ENCODE measurements around the gene EVC2. TPM values are rescaled to one million over a fixed set of nuclear protein-coding genes. Genes with fewer than 3 reads are reported as not detected.
"Not testable (repeated sequence)": the region's sequence is repeated elsewhere in the genome, so short reads cannot be mapped to it uniquely, and the experiment has no call there.

EVC2 gene
- total RNA-seq, 1 donor from 2014 or later = 10.1 TPM

DNA sequence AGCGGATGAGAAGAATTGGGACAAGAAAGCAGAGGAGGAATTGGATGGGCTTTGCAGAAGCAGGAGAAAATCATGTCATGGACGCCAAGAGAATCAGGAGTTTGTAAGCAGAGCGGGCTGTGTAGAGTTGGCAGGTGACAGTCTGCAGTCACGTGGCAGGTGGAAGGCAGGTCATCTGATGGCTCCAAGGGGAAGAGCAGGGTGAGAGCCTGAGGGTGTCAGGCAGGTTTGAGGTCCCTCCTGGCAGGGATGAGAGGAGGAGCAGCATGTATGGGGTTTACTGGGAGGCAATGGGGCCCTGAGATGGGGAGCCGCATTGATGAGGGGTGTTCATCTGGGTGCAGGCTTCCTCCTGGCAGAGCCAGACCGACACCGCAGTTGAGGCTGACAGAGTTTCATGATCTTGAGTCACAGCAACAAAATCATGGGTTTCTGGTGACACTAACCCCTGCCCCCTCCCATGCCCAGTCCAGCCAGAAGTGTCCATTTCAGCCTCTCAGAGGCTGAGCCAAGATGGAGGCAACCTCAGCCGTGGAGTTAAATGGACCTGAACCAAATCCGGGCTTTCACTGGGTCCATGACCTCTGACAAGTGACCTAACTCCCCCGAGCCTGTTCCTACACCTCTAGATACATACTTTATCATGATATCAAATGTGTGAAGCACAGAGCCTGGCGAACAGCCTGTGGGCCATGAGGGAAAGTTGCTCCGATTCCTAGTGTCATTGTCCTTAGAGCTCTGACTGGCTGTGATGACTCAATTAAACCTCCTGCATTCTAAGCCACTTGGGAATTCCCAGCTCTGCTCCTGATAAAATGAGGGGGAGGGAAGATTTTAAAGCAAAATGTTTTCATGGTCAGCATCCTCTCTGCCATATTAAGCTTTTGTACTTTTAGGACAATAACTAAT lies 38.7 kb upstream of the EVC2 start:
- DNase-seq (ENCODE audit: low read depth in 2 of 2) = peak; percentile 52 to 70

DNA sequence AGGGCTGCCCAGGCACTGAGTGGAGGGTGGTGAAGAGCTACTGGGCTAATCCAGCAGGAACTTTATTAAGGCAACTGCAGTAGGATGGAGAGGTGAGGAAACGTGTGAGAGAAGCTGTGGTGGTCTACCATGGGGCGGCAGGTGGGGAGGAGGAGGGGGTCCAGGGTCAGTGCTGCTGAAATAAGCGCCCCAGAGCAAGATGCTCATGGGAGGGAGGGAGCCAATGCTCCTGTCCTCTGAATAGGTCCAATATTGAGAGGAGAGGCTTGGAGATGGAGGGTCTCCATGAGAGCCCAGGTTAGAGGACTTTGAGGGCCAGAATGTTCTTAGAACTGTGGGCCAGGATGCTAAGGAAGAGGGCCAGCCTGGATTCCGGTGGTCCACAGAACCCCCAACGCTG lies 37.9 kb upstream of the EVC2 start:
- DNase-seq (ENCODE audit: low read depth in 2 of 2) = no peak

GRCh38 chr4:5742968-5743367 lies 34.6 kb upstream of the EVC2 start:
- DNase-seq (ENCODE audit: low read depth in 2 of 2) = no peak

- no peak for DNase-seq (ENCODE audit: low read depth in 2 of 2)
Measured at GRCh38 chr4:5742388-5742787, 34.0 kb upstream of the EVC2 start.

DNA sequence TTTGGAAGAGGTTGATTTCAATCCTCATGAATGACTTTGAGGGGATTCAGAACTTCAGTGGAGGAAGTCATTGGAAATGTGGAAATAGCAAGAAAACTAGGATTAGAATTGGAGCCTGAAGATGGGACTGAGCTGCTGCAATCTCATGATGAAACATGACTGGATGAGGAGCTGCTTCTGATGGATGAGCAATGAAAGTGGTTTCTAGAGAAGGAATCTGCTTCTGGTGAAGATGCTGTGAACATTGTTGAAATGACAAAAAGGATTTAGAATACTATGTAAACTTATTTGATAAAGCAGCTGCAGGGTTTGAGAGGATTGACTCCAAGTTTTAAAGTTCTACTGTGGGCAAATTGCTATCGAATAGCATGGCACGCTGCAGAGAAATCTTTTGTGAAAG lies 29.7 kb upstream of the EVC2 start:
- no peak for DNase-seq (ENCODE audit: low read depth in 2 of 2)

GRCh38 chr4:5735463-5735862 lies 27.1 kb upstream of the EVC2 start:
- DNase-seq (ENCODE audit: low read depth in 2 of 2) = no peak

DNA sequence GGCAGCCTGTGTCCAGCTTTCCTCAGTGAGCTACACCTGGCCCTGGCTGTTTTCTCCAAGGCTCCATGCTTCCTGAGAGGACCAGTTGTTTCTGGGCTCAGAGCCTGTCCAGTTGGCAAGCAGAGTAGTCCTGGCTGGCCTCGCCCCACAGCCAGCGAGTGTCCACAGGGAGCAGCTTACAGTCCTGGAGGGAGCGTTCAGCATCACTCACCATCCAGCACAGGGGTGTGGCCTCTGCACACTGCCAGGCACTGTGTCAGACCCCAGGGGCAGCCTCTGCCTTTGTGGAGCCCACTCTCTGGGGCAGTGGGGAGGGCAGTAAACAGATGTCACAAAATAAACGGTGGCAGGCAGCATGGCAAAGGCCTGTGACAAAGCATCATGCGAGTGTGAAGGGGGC lies 26.5 kb upstream of the EVC2 start:
- DNase-seq (ENCODE audit: low read depth in 2 of 2) = no peak

- no peak for DNase-seq (ENCODE audit: low read depth in 2 of 2)
Measured at GRCh38 chr4:5732158-5732557, 23.8 kb upstream of the EVC2 start.

- DNase-seq (ENCODE audit: low read depth in 2 of 2) = no peak
Measured at GRCh38 chr4:5730993-5731990, 22.9 kb upstream of the EVC2 start.

DNA sequence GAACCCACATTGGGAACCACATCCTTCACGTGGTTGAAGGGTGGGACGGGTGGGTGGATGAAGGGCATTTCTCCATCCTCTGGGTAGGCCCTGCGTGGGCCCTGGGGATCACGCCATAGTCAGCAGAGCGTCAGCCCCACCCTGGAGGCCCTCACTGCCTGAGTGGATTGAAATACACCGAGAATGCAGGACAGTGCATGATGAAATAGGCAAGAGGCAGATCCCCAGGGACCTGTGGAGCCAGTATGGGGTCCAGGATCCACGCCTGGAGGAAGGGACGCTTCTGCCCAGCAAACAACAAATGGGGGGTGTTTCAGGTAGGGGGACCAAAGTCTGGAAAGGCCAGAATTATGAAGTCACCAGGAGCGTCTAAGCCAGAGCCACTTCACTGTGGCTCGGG lies 22.1 kb upstream of the EVC2 start:
- no peak for DNase-seq (ENCODE audit: low read depth in 2 of 2)

GRCh38 chr4:5728412-5728811 lies 20.1 kb upstream of the EVC2 start:
- DNase-seq (ENCODE audit: low read depth in 2 of 2) = not testable (repeated sequence)

- DNase-seq (ENCODE audit: low read depth in 2 of 2) = no peak
Measured at GRCh38 chr4:5724377-5724776, 16.0 kb upstream of the EVC2 start.

- DNase-seq (ENCODE audit: low read depth in 2 of 2) = no peak
Measured at GRCh38 chr4:5722328-5722727, 14.0 kb upstream of the EVC2 start.

DNA sequence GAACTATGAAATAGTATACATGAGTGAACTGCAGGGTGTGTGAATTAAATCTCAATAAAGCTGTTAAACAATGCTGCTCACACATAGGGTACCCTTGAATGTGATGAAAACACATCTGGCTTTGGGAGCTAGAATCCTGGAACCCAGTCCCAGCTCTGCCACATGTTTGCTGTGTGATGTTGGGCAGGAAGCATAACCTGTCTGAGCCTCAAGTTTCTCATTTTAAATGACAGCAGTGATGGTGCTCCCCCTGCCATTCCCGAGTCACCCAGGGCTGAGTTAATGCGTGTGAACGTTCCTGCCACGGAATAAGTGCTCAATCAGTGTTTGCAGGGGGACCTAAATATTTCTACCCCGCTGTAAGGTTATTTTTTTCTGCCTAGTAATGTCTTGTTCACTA lies 13.6 kb upstream of the EVC2 start:
- no peak for DNase-seq (ENCODE audit: low read depth in 2 of 2)

DNA sequence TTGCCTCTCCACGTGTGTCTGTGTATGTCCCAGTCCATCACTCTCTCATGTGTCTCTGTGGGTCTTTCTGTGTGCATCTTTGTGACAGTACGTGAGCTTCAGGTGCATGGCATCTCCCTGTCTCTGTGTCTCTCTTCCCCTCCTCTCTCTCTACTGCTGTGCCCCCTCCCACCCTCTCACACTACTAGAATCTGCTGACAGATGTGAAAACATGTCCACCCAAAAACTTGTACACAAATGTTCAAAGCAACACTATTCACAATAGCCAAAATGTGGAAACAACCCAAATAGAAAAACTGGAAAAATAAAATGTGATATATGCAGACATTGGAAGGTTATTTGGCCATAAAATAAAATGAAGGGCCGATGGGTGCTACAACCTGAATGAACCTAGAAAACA lies 12.6 kb upstream of the EVC2 start:
- DNase-seq (ENCODE audit: low read depth in 2 of 2) = no peak

GRCh38 chr4:5720157-5720850 lies 11.9 kb upstream of the EVC2 start:
- no peak for DNase-seq (ENCODE audit: low read depth in 2 of 2)

DNA sequence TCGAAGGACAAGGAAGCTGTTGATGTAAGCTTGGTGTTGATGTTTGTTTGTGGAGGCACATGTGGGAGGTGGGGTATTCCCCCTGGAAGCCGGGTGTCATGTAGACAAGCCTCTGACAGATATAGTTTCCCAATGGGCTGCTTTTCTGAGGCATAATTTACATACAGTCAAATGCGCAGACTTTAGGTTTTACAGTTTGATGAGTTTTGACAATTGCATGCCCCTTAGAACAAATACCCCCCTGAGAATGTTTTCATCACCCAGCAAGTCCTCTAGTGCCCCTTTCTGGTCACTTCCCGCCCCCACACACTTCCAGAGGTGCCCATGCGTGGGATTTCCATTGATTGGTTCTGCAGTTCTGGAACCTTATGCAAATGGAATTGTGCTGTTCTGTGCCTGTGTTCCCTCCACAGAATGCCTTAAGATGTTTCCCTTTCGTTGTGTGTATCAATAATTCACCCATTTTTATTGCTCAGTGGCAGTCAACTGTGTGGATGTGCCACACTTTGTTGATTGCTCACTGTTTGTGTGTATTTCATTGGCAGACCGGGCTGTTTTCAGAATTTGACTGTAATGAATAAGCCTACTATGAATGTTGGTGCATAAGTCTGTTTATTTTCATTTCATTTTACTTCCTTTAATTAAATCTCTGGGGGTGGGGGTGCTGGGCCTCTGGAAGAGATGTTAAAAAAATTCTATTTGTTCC lies 11.1 kb upstream of the EVC2 start:
- peak in 1 of 2 donors; percentile 13 for DNase-seq (ENCODE audit: low read depth in 2 of 2)

DNA sequence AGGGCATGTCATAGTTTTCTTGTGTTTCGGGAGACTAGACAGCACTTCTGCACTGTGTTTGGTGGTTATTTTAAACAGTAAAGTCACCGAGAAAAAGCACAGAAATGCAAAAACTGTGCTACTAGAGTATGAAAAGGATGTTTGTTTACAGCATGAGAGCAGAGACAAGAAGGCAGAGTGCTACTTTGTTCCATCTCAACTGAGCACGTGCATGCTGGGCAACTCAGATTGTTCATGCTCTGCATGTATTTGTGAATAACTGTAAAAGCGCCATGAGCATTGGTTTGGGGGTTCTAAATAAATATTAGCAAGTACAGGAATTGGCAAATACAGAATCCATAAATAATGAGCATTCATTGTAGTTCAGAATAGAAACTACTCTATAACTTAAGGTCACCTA lies 10.1 kb upstream of the EVC2 start:
- DNase-seq (ENCODE audit: low read depth in 2 of 2) = no peak

DNA sequence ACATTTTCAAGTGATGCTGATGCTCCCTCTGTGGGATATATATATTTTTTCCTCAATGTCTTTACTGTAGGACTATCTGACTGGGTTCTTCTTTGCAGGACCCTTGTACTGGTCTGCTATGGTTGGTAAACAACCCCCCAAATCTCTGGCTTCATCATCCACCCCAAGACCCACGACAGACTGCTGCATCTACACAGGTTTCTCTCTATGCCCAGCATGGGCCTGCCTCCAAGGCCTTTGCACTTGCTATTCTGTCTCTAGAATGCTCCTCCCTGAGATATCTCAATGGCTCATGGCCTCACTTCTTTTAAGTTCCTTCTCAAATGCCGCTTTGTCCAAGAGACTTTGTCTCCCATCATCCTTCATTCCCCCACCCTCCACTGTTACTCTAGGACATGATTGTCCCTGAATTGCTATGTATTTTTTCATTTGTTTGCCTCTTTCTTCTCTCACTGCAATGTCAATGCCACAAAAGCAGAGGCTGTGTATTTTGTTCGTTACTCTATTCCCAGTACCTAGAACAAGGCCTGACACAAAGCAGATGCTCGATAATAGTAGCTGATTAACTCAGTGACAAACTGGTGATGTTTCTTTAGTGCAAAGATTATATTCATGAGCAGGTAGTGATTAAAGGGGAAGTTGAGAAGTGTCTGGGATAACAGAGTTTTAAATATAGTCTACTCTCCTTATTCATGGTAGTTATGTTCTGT lies 9.2 kb upstream of the EVC2 start:
- DNase-seq (ENCODE audit: low read depth in 2 of 2) = no peak

DNA sequence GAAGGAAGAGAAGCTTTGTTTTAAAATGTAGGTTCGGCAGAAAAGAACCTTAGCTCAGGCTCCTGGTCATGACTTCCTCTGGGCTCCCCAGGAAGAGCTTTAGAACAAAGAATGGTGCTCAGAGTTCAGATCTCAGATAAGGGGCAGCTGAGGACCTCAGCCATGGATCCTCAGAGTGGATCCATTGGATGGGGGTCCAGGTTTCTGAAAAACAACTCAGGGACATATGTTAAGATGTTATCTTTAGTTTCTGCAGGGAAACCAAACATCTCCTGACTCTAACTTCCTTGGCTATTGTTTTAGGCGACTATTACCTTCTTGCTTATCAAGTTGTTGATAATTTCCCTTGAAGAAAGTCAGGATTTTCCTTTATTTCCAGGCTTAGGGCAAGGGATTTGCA lies 8.0 kb upstream of the EVC2 start:
- DNase-seq (ENCODE audit: low read depth in 2 of 2) = peak in 1 of 2 donors; percentile 28
